Measurements from ENCODE around the gene B9D1.

DNA sequence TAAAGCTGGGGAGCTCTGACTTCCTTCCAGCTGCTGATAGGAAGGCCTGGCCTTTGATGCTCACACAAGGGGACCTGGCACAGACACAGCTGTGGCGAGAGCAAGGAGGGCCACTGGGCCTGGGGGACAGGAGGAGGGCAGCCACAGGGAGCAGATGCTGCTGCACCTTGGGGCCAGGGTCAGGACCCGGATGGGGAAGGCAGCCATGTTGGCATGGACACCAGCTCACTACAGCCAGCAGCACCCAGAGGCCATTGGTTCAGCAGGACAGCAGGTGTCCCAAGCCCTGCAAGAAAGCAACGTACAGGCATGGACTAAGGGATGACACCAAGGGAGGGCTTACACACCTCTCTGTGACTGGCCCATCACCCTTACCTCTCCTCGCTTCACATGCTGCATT is 40.5 kb upstream of the B9D1 start:
- TF ChIP-seq GATA3 (IDR thresholded peaks at IDR 0.05; ENCODE audit: low read depth, low read length) (no peak), GATA2 (IDR thresholded peaks at IDR 0.05; ENCODE audit: low read depth, low read length) (no peak)

Measured in SH-SY5Y (cell line).